GM11168 (cell line): Measurements from ENCODE around the gene AANAT.

Source experiments
- in situ Hi-C: fragments of 300-500 bp; cut with MboI; formaldehyde crosslinking; loops from one replicate; pipeline ENCODE4 v1.12.0; 2022; ENCODE audit warnings: low sequenced_read_pairs; ENCODE audit not compliant: unreplicated experiment

AANAT gene

DNA sequence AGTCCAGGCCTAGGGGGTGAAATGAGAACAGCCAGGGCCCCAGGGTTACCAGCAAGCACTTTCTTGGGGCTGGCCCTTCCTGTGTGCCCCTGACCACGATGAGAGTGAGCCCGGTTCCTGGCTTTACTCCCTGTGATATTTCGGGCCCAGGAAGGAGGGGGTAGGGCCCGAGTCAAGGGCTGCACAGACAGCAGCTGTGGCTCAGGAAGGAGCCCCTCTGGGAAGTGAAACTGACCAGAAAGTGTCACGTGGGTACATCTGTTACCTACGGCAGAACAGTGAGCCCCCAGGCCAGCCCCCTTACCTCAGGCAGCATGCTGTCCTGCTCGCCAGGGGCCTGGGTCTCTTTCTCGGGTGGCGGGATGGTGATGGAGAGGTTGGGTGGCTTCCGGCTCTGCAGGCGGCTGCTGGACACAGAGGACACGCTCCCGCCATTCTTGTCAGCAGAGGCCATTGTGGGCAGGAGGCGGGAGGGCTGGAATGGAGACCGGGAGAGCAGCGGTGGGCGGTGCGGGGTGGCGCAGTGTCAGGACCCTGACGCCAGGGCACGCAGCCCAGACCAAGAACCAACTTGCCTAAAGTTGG, 13.8 kb downstream of the AANAT start:
- in situ Hi-C loops = no loop called here

DNA sequence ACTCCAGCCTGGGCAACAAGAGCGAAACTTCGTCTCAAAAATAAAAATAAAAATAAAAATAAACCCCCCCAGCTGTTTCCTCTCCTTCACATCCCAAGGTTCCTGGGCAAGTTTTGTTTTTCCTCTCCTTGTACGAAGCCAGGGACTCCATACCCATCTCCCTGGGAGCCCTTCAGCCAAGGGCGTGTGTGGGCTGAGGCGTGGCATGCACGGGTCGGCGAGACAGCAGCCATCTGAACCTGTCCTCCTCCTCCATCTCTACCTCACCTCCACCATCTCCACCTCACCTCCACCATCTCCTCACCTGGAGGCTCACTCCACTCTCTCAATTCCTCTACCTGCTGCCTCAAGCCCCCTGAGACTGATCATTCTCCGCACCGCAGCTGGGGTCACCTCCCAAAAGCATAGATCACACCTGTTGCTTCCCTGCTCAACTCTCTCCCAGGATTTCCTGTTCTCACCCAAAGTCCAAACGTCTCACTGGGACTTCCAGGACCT, 16.9 kb downstream of the AANAT start:
- in situ Hi-C loops = no loop called here

DNA sequence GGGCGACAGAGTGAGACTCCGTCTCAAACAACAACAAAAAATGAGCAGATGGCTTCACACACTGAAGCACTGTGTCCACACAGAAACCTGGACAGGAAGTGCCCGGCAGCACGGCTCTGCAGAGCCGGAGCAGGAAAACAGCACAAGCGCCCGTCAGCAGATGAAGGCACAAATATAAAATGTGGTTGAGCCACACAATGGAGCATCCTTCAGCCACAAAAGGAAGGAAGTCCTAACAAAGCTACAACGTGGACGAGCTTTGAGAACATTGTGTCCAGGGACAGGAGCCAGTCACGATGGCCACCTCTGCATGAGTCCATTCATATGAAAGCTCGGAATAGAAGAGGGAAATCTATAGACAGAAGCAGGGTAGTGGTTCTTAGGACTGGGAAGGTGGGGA, 18.2 kb downstream of the AANAT start:
- in situ Hi-C loops = no loop called here

DNA sequence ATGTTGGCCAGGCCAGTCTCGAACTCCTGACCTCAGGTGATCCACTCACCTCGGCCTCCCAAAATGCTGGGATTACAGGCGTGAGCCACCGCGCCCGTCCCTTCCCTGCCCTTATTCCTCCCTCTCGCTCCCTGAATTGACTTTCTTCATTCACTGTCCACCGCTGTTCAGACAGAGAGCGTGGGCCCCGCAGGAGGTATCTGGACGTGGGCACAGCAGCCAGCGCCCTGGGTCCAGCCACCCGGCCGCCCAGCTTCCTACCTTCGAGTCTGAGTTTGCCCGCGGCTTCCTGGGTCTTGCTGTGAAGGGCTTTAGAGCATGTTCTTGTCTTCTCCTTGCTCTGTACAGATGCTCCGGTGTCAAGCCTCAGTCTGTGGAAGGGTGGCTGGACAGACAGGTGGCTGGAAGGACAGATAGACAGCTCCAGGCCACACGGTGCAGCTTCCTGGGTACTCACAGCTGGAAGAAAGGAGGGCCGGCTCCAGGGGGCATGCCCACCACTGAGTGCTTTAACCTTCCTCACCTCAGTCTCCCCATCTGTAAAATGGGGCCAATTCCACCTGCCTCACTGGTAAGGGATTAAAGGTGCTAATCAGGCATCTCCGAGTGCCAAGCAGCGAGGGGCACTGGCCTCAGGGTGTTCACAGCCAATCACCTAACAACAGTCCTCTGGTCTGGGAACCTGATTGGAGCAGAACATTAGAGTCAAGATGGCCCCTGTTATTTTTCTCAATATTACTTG, 20.2 kb downstream of the AANAT start:
- in situ Hi-C loops = no loop called here

DNA sequence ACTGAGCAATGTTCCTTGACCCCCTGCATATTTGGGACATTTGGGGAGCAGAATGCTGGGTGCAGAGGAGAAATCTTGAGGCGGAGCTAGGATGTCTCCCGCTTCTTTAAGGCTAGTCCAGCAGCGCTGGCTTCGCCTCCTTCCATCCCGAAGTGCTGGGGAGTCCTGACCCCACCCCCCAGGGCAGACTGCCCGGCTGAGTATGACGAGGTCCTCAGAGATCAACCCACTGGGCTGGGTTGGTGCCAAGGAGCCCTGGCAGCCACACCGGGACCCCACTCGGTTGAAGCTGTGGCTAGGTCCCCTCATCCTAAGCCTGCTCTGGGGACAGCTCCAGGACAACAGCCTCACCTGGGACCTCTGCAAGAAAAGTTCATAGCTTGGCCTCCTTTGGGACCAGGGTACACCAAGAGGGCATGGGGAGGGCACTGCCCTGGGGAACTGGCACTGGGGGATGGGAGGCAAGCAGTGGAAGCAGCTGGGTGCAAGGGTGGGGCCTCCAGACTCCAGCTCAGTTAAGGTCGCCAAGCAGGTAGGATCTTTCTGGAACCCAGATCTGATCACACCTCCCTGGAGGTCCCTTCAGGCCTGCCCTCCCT, 22.8 kb downstream of the AANAT start:
- in situ Hi-C loops = no loop called here

DNA sequence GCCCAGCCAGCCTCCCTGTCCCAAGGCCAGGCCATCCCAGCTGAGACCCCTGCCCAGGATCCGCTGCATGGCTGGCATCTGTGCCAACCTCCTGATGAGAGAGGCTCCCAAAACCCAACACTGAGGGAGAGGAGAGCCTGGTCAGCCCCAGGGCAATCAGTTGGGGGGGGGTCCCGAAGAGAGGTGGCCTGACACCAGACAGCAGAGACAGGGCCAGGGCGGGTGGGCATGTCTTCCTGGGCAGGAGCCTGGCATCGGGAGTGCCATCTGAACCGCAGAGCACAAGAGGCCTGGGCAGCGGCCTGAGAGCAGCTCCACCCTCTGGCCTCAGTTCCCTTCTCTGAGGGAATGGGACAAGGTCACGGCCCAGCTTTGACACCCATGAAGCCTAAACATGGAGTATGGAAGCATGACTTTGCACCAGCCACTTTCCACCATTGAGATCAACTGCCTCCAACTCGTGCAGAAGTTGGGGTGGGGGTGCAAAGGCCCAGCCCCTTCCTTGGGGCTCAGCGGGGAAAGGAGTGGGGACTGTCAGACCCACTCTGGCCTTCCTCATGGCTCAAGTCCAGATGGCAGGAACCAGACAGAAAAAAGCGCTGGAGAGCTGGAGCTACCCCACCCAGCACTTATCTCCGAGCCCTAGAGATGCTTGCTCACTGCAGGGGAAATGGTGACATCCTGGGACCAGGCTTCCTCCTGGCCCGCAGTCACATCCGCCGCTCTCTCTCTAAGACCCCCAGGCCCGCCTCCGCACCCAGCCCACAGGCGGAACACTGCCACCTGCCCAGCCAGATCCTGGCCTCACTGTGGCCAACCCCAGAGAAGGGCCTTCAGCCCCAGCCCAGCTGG, 24.1 kb downstream of the AANAT start:
- in situ Hi-C loops = no loop called here

DNA sequence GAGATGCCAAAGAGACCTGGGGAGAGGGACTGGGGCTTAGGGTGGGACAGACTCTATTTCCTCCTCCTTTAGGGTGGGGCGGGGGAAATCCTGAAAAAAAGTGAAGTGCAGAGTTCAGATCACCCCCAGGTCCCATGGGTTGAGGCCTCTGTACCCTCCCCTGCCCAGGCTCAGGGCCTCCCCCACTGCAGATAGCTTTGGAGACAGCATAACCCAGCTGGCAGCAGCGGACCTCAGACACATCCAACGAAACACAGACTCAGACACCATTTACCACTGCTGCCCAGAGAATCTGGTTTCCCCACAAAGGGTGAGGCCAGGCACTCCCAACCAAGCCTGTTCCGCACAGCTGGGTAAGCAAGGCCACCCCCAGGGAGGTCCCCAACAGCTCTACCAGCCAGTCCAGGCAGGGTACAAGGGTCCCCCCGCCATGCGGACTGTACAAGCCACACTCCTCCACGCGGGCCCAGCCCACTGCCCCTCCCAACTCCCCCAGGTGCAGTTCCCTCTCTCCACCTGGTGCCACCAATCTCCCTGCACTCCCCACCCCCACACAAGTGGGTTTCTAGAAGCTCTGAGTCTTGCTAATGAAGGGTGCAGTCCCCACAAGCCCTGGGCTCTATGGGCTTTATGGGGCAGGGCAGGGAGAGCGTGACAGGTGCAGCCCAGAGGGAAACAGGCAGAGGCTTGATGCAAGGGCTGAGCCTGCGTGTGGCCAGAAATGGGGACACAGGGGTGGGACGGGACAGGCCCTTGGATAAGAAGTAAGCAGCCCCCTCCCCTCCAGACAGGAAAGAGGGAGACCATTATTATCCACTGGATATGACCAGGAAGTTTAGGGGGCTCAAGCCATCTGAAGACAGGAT, 25.0 kb downstream of the AANAT start:
- in situ Hi-C loops = no loop called here

DNA sequence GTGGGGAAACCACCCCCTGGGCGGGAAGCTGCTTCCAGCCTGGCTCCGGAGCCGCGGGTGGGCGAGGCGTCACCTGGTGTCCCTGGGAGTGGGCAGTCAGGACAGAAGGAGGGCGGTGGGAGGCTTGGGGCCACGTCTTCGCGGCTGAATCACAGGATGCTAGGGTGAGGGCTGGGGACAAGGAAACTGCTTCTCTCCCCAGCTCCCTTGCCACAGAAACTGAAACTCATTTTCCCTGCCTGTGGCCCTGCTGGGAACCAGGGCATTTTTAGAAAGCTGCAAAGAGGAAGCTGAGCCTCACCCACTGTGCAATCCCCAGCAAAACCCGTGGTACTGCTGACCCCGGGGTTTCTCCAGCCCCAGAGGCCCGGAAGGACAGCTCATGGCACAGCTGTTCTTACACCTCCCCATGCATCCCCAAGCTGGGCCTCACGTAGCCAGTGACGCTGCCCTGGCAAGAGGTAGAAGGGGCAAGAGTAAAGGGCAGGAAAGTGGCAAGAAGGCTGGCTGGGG, 25.6 kb downstream of the AANAT start:
- in situ Hi-C loops = no loop called here

DNA sequence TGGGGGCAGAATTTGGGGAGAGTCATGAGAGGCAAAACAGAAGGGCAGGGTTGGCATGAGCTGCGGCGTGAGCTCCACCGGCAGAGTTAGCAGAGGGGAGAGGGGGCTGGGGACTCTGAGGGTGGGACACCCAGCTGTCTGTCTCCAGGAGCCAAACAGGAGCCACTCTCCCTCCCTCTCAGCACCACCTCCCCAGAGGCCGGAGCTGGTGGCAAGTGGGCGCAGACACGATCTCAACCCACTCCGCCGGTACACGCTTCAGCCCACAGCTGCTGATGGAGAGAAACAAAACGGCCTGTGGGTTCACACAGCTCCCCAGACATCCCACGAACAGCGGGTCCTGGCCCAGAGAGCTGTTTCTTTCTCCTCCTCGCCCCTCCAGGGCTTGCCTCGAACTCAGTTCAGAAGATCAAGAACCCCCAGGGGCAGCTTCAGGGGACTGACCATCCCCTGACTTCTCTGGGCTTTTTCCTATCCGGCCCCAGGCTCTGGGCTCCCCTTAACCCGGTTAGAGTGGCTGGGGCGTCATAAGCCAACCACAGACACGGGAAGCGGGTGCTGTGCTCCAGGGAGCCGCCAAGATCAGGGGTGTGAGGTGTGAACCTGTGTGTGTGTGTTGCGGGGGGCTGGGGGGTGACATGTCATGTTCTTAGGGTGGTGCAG, 26.2 kb downstream of the AANAT start:
- in situ Hi-C loops = no loop called here

DNA sequence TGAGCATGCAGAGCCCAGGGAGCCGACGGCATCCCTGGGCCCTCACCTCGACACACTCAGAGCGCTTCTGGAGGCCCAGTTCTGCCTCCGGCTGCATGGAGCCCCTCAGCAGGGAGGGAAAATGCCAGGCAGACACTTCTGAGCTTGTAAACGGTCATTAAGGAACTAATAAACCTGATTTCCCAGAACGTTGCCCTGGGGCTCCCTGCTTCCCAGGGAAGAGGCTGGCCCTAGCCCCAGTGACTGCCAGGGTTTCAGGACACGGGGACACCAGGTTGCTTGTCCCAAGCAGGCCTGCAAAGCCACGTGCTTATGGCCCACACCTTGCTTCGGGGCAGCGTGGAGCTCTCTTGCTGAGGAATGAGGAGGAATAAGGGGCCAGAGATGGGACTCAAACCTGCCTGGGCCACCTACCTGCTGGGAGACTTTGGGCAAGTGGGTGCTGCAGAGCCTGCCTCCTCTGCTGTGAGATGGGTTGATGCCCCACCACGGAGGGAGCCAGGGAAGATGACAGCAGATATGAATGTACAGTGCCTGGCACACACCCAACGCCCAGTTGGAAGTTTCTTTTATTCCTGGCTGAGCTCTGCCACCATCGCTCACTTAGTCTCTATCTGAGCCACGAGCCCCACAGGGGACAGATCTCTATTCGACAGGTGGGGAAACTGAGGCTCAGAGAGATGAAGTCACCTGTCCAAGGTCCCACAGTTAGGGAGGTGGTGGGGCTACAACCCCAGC, 28.4 kb downstream of the AANAT start:
- in situ Hi-C loops = no loop called here

DNA sequence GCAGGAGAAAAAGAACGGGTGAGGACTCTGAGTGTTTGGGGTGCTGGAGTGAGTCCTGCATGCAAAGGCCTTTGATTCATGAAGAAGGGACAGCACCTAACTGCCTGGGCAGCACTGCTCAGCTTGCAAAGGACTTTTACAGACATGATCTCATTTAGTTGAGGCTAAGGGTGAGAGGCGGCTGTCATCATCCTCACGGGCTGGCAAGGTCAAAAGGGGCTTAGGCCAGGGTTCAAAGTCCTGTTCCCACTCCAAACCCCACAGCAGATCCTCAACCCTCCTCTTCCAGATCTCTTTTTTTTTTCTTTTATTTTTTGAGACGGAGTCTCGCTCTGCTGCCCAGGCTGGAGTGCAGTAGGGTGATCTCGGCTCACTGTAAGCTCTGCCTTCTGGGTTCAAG, 29.1 kb downstream of the AANAT start:
- in situ Hi-C loops = no loop called here

DNA sequence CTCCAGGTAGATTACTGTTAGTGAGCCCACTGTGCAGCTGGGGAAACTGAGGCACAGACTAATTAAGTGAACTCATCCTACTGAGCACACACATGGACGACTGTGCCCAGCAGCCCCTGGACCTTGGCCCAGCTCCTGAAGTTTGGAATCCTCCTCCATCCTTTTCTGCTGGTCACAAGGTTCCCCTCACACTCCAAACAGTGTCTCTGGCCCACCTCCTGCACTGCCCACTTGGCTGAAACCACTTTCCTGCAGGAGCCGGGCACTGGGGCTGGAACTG, 30.2 kb downstream of the AANAT start:
- in situ Hi-C loops = no loop called here

DNA sequence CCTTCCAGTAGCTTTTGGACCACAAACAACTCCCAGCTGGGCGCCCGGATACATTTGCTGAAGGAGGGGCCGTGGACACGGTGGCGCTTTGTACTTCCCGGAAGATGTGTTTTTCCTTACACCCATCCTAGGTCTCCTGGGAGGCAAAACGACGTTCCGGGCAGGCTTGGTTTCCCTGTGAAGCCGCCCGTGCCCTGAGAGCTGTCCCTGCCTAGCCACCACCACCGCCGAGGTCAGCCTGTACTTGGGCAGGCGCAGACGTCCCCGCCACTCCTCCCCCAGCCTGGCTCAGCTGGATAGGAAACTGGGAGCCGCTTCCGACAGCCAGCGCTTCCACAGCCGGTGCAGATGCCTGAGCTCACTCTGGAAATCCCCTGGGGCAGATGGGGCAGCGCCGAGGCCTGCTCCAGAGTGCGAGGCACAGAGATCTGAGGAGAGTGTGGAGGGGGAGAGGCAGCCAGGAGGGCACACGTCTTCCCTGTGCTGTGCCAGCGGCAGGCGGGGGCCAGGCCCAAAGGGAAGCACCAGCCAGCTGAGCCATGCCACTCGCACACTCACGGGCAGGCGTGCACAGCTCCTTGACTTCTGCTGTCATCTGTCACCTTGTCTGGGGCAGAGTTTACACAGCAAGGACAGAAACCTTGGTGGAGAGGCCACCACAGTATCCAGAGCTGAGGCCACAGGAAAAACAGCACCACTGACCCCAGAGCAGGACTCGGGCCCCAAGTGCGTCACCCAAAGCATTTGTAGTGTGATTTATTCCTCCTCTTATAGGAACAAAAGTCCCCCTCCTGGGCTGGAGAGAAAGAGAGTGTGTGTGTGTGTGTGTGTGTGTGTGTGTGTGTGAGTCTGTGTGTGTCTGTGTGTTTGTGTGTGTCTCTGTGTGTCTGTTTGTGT, 30.8 kb downstream of the AANAT start:
- in situ Hi-C loops = no loop called here

DNA sequence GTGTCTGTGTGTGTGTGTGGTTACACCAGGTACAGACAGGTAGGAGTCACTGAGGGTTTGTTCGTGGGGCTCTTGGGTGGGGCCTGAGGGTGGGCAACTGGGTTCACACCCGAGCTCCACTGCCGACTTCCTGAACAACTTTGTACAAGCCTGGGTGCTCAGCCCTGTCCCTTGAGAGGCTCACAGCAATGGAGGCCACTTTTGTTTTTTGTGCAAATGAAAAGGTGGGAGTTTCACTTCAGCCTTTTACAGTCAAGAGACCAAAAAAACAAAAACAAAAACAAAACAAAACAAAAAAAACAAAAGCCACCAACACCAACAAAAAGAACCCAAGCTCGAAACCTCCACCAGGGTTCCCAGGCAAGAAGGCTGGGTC, 31.5 kb downstream of the AANAT start:
- in situ Hi-C loops = no loop called here

DNA sequence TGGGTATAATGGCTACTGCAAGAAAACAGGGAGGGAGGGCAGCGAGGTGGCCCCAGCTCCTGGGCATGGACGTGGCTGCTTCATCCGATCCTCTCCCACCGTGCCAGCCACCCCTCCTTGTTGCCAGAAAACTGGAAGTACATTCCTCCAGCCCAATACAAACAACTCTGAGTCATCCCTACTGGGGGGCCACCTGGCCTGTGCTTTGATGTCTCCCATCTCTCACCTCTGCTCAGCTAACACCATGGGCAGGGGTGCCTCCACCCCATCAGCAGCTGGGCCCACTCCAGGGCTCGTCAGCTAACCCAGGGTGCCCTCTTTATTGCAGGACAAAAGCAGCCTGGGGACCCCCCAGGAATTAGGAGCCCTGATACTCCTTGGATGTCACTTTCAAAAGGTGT, 31.9 kb downstream of the AANAT start:
- in situ Hi-C loops = no loop called here

DNA sequence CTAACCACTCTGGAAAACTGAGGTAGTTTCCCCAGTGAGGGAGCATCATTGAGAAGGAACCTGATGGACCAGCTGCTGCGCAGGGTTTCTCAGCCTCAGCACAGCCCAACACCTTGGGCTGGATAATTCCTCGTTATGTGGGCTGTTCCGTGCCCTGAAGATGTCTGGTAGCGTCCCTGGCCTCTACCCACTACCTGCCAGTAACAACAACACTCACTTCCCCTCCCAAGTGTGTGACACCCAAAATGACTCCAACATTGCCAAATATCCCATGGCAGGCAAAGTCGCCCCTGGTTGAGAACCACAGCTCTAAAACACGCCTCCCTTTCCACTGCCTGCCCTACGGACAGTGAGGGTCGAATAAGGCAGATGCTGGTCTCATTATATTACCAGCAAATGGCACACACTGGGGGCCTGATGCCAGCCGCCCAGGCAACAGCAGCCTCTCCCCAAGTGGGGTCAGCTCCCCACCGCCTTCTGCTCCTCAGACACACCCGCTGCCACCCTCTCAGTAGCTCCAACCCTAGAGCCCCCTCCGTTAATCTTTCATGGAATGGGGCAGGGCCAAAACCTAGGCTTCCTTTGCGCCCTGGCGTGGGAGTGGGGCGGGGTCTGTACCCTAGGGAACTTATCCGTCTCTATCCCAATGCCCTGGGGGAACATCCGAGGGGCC, 32.8 kb downstream of the AANAT start:
- in situ Hi-C loops = no loop called here

DNA sequence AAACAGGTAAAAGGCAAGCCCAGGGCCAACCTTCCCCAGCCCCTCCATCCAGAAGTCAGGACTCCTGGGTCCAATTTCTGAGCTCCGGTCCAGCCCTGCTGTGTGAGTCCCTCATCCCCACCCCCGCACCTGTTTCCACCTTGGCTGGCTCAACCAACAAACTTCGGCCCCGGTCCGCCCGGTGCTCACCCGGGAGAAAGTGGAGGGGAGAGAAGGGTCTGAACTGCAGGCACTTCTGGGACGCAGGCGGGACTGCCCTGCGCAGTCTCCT, 33.3 kb downstream of the AANAT start:
- in situ Hi-C loops = no loop called here
